H1 (cell line): ENCODE measurements around the gene FCRL2. TPM values are rescaled to one million over a fixed set of nuclear protein-coding genes. Genes with fewer than 3 reads are reported as not detected.
A peak's percentile ranks its signal among the peaks of the same experiment; 100 is the strongest.

Experiments
- CTCF ChIA-PET: fragments of 300-600 bp; sonication (Branson Sonifier 250); formaldehyde crosslinking; loops from one replicate; lab custom pipeline; 2021; ENCODE audit not compliant: partially characterized antibody; lab: Charles Lee
- POLR2A ChIA-PET: fragments of 300-600 bp; sonication (Branson Sonifier 250); formaldehyde crosslinking; loops from one replicate; lab custom pipeline; 2021; ENCODE audit warnings: inconsistent platforms; ENCODE audit not compliant: partially characterized antibody; lab: Charles Lee
- DNase-seq, 2 experiments: peaks; one replicate each; pipeline versions ENCODE4 v3.0.0 to v3.0.0-alpha.2; 2010 to 2022; ENCODE audit warnings: low spot score in 2 of 2, low read depth in 1 of 2, mixed read lengths in 1 of 2
- FAIRE-seq: peaks from 2 replicates; lab custom pipeline; 2011; peaks lifted over from hg19 to GRCh38; lab: Jason Lieb, UNC
- H2AFZ ChIP-seq: 2 replicates; pipeline ENCODE4 v1.8.1; 2012; ENCODE audit warnings: low read length, inconsistent platforms
- H2AK5ac ChIP-seq: 2 replicates; pipeline ENCODE4 v1.6.1; 2013; ENCODE audit warnings: low read depth, low read length
- H2BK120ac ChIP-seq: replicated peaks from 2 replicates; pipeline ENCODE3; 2013; ENCODE audit warnings: low read depth, low read length, inconsistent platforms
- H2BK12ac ChIP-seq: 2 replicates; pipeline ENCODE4 v1.6.1; 2013; ENCODE audit warnings: low read depth, low read length
- H2BK15ac ChIP-seq: 2 replicates; pipeline ENCODE4 v1.6.1; 2013; ENCODE audit warnings: low read length
- H2BK20ac ChIP-seq: 2 replicates; pipeline ENCODE4 v1.6.1; 2013; ENCODE audit warnings: low read length
- H2BK5ac ChIP-seq: 2 replicates; pipeline ENCODE4 v1.6.1; 2013; ENCODE audit warnings: low read depth, low read length
- H3K14ac ChIP-seq: 2 replicates; pipeline ENCODE4 v1.6.1; 2013; ENCODE audit warnings: inconsistent platforms; ENCODE audit not compliant: insufficient read length
- H3K18ac ChIP-seq: 2 replicates; pipeline ENCODE4 v1.6.1; 2013; ENCODE audit warnings: low read length; ENCODE audit errors: extremely low read depth
- H3K23ac ChIP-seq: 2 replicates; pipeline ENCODE4 v1.6.1; 2013; ENCODE audit warnings: inconsistent platforms; ENCODE audit not compliant: insufficient read length
- H3K23me2 ChIP-seq: 2 replicates; pipeline ENCODE4 v1.6.1; 2013; ENCODE audit warnings: low read depth, low read length
- H3K27ac ChIP-seq: 2 replicates; pipeline ENCODE4 v1.6.1; 2011; ENCODE audit warnings: low read depth, low read length, inconsistent platforms
- H3K27me3 ChIP-seq, 4 experiments: replicated peaks in 1 of 4; 1 replicate in 1 of 4; 2 replicates in 3 of 4; pipeline versions ENCODE4 v1.6.1 to v1.8.1; 2011 to 2013; ENCODE audit warnings: low read length in 3 of 4, mild to moderate bottlenecking in 3 of 4, inconsistent platforms in 2 of 4, mixed read lengths in 2 of 4, moderate library complexity in 1 of 4; ENCODE audit not compliant: control insufficient read depth in 3 of 4, insufficient read depth in 3 of 4; ENCODE audit errors: extremely low read depth in 1 of 4
- H3K36me3 ChIP-seq, 4 experiments: 2 replicates each; pipeline versions ENCODE4 v1.6.1 to v1.8.1; 2011 to 2013; ENCODE audit warnings: mild to moderate bottlenecking in 4 of 4, low read length in 3 of 4, moderate library complexity in 2 of 4, control low read depth in 1 of 4, inconsistent platforms in 1 of 4; ENCODE audit not compliant: insufficient read depth in 4 of 4, control insufficient read depth in 2 of 4
- H3K4ac ChIP-seq: replicated peaks from 2 replicates; pipeline ENCODE3; 2013; ENCODE audit warnings: low read length, low read depth, mixed read lengths, inconsistent platforms; ENCODE audit not compliant: insufficient read length
- H3K4me1 ChIP-seq, 4 experiments: replicated peaks in 1 of 4; 1 replicate in 1 of 4; 2 replicates in 3 of 4; pipeline versions ENCODE4 v1.6.1 to v1.8.1; 2011 to 2013; ENCODE audit warnings: low read length in 3 of 4, inconsistent platforms in 2 of 4, mixed read lengths in 1 of 4; ENCODE audit not compliant: insufficient read depth in 4 of 4, control insufficient read depth in 3 of 4
- H3K4me2 ChIP-seq, 2 experiments: 2 replicates each; pipeline versions ENCODE4 v1.6.1 to v1.8.1; 2011 to 2013; ENCODE audit warnings: low read depth in 2 of 2, low read length in 2 of 2, control low read depth in 1 of 2, inconsistent platforms in 1 of 2, mild to moderate bottlenecking in 1 of 2; ENCODE audit not compliant: insufficient read depth in 1 of 2
- H3K4me3 ChIP-seq, 4 experiments: fragments of 200-600, 300-600 bp in 1 of 4; sonication (generic), shearing (Covaris generic), sonication (Bioruptor Twin) in 1 of 4; 2 replicates each; pipeline versions ENCODE4 v1.5.1 to v1.8.1; 2011 to 2016; ENCODE audit warnings: low read length in 4 of 4, low read depth in 3 of 4, control low read depth in 2 of 4, inconsistent platforms in 2 of 4, mild to moderate bottlenecking in 2 of 4, mixed read lengths in 1 of 4, moderate library complexity in 1 of 4; ENCODE audit not compliant: insufficient read depth in 2 of 4; ENCODE audit errors: extremely low read depth in 1 of 4
- H3K56ac ChIP-seq: replicated peaks from 2 replicates; pipeline ENCODE3; 2013; ENCODE audit warnings: low read depth, mild to moderate bottlenecking, mixed read lengths, low read length, inconsistent platforms; ENCODE audit not compliant: insufficient read length
- H3K79me1 ChIP-seq: 2 replicates; pipeline ENCODE4 v1.6.1; 2013; ENCODE audit warnings: low read depth, low read length, control low read depth
- H3K79me2 ChIP-seq, 2 experiments: 2 replicates each; pipeline versions ENCODE4 v1.6.1 to v1.8.1; 2012 to 2013; ENCODE audit warnings: low read length in 2 of 2, mild to moderate bottlenecking in 2 of 2, inconsistent platforms in 1 of 2; ENCODE audit not compliant: insufficient read depth in 2 of 2, control insufficient read depth in 1 of 2
- H3K9ac ChIP-seq, 4 experiments: replicated peaks in 1 of 4; 1 replicate in 1 of 4; 2 replicates in 3 of 4; pipeline versions ENCODE4 v1.6.1 to v1.8.1; 2011 to 2013; ENCODE audit warnings: low read depth in 3 of 4, low read length in 3 of 4, control low read depth in 2 of 4, mild to moderate bottlenecking in 2 of 4, moderate library complexity in 2 of 4, inconsistent platforms in 1 of 4; ENCODE audit errors: extremely low read depth in 1 of 4
- H3K9me3 ChIP-seq, 2 experiments: 2 replicates each; pipeline versions ENCODE4 v1.6.1 to v1.8.1; 2012 to 2013; ENCODE audit warnings: mild to moderate bottlenecking in 2 of 2, moderate library complexity in 2 of 2, control low read depth in 1 of 2, inconsistent platforms in 1 of 2, low read depth in 1 of 2, low read length in 1 of 2, mixed read lengths in 1 of 2; ENCODE audit not compliant: insufficient read depth in 2 of 2
- H4K20me1 ChIP-seq, 2 experiments: replicated peaks in 1 of 2; 2 replicates each; pipeline versions ENCODE3 to v1.8.1; 2011 to 2013; ENCODE audit warnings: inconsistent platforms in 2 of 2, low read length in 2 of 2, mild to moderate bottlenecking in 1 of 2; ENCODE audit not compliant: insufficient read depth in 2 of 2, control insufficient read depth in 1 of 2
- H4K5ac ChIP-seq: 2 replicates; pipeline ENCODE4 v1.6.1; 2013; ENCODE audit warnings: low read length, low read depth, mixed read lengths, inconsistent platforms; ENCODE audit not compliant: insufficient read length
- H4K8ac ChIP-seq: 2 replicates; pipeline ENCODE4 v1.8.0; 2013; ENCODE audit warnings: mild to moderate bottlenecking, moderate library complexity, low read length, inconsistent platforms; ENCODE audit not compliant: insufficient read depth; ENCODE audit errors: extremely low read depth
- H4K91ac ChIP-seq: replicated peaks from 2 replicates; pipeline ENCODE3; 2013; ENCODE audit warnings: low read length, mixed read lengths, inconsistent platforms; ENCODE audit not compliant: insufficient read length
- BACH1 ChIP-seq: IDR thresholded peaks from 2 replicates; pipeline ENCODE4 v1.6.1; 2012; ENCODE audit warnings: low read length, improper control_type of control experiment
- CTCF ChIP-seq, 3 experiments: IDR thresholded peaks; 1 replicate in 2 of 3; 2 replicates in 1 of 3; pipeline versions ENCODE4 v1.5.1 to v1.6.1; 2011; ENCODE audit warnings: low read length in 3 of 3, mild to moderate bottlenecking in 3 of 3, inconsistent platforms in 2 of 3, low read depth in 1 of 3, moderate library complexity in 1 of 3; ENCODE audit not compliant: insufficient read depth in 1 of 3; ENCODE audit errors: control extremely low read depth in 1 of 3
- E2F6 ChIP-seq: IDR thresholded peaks from 2 replicates; pipeline ENCODE4 v1.6.1; 2012; ENCODE audit warnings: inconsistent platforms
- KDM5A ChIP-seq: fragments of 200-600 bp; IDR thresholded peaks from 2 replicates; pipeline ENCODE4 v1.7.1; 2012; ENCODE audit warnings: mild to moderate bottlenecking, low read length, inconsistent platforms, mixed read lengths
- RAD21 ChIP-seq, 2 experiments: IDR thresholded peaks in 1 of 2; conservative IDR thresholded peaks in 1 of 2; 2 replicates each; pipeline ENCODE4 v1.6.1; 2011; ENCODE audit warnings: low read depth in 2 of 2, low read length in 2 of 2, improper control_type of control experiment in 1 of 2, inconsistent platforms in 1 of 2, mild to moderate bottlenecking in 1 of 2, moderate library complexity in 1 of 2
- YY1 ChIP-seq: IDR thresholded peaks from 2 replicates; pipeline ENCODE4 v1.6.1; 2011; ENCODE audit warnings: low read depth, mild to moderate bottlenecking, low read length
- WGBS, 2 experiments: shearing (Covaris generic) in 1 of 2; methylation state at CpG; one replicate each; pipeline versions ENCODE4 v1.1.6 to v1.1.7; 2013 to 2015; ENCODE audit warnings: low lambda C conversion rate in 2 of 2, mixed read lengths in 2 of 2, inconsistent platforms in 1 of 2, low coverage in 1 of 2, missing lambda C conversion rate in 1 of 2; ENCODE audit not compliant: insufficient replicate concordance in 2 of 2, insufficient coverage in 1 of 2, insufficient read length in 1 of 2; ENCODE audit errors: extremely low coverage in 1 of 2, missing lambda C conversion rate in 1 of 2; 5-methylcytosine and 5-hydroxymethylcytosine counted together
- polyA plus RNA-seq, 7 experiments: library from polyadenylated mRNA; depleted of rRNA in 3 of 7; stranded (reverse) in 5 of 7; unstranded in 2 of 7; fragments of >200 nt in 5 of 7; fragments of 200-250 nt in 2 of 7; gene quantifications; 1 replicate in 5 of 7; 2 replicates in 1 of 7; 4 replicates in 1 of 7; pipeline versions ENCODE4 v1.2.1 to v1.2.3, GENCODE V29; 2011 to 2013; ENCODE audit warnings: missing spikeins in 2 of 7, mixed read lengths in 2 of 7
- total RNA-seq: library from RNA; stranded (reverse); fragmentation: NEBNext Ultra II Directional; extraction: Animal tissue kit (Norgen Biotek cat#: 25700); gene quantifications from 2 replicates; pipeline ENCODE4 v1.2.1, GENCODE V29; 2021

The FCRL2 gene
- total and polyA plus RNA-seq, 2 of the 8 experiments (the other 6 are each of a cell fraction or from before 2014, with no cell fraction given), result not detected

GRCh38 chr1:157770442-157771043 is 6.4 kb downstream of the FCRL2 start:
- Histone ChIP-seq H3K18ac (no peak overlapping the region), H2BK12ac (no peak overlapping the region), H3K4me2 (no peak overlapping the region), H3K23me2 (no peaks in the 10 kb centered on the region), H3K79me1 (no peaks in the 10 kb centered on the region), H2AK5ac (no peak overlapping the region), H3K14ac (no peak overlapping the region), H4K20me1 (no peaks in the 10 kb centered on the region), H3K9me3 (no peaks in the 10 kb centered on the region), H2BK5ac (no peak overlapping the region), H3K27ac (no peak overlapping the region), H3K79me2 (no peaks in the 10 kb centered on the region), H3K4ac (no peak overlapping the region), H4K8ac (no peak overlapping the region), H3K56ac (no peak overlapping the region), H3K4me3 (no peak overlapping the region), H3K27me3 (no peaks in the 10 kb centered on the region; a peak in 1 of 7 replicates), H3K36me3 (no peaks in the 10 kb centered on the region), H2BK20ac (no peak overlapping the region), H3K4me1 (no peaks in the 10 kb centered on the region), H3K9ac (no peak overlapping the region), H2BK15ac (no peak overlapping the region), H4K91ac (no peak overlapping the region), H4K5ac (no peak overlapping the region), H2BK120ac (no peak overlapping the region), H2AFZ (no peak overlapping the region), H3K23ac (no peak overlapping the region)
- 53% methylated on average over 9 of the region's 9 CpGs; no CpG with 5 or more reads in 1 of the 2 experiments for WGBS, 2 experiments
- TF ChIP-seq E2F6 (0 out of 2 replicates have a peak, but pooled peaks have one; percentile 36), KDM5A (no peak), BACH1 (no peak), YY1 (peak; percentile 56; the same call in 1 of the 2 replicates), CTCF (IDR thresholded peaks at IDR 0.05; ENCODE audit: control extremely low read depth in 1 of 3, insufficient read depth in 1 of 3, low read depth in 1 of 3, low read length in 3 of 3) (peak; percentile 51 to 79 (median 77)), RAD21 (IDR thresholded peaks at IDR 0.05 in 1 of 2, conservative IDR thresholded peaks at IDR 0.05 in 1 of 2; ENCODE audit: low read depth in 2 of 2, low read length in 2 of 2) (peak; percentile 47 to 61)
- ChIA-PET POLR2A (no interaction called here), CTCF (interaction anchor here (0.6 to 4.7 kb wide), 25 partner anchors 9 to 417 kb away, joined by 3 to 21 read pairs (median 5); partner anchors contain the start of gene FCRL5)
- FAIRE-seq (peak; percentile 86), DNase-seq (peak; percentile 13 to 60)
